WTC11 (cell line): ENCODE data around the gene IGLL5. TPM values are rescaled to one million over a fixed set of nuclear protein-coding genes. Genes with fewer than 3 reads are reported as not detected.

Experiments
- ATAC-seq: fragments of 200-7000 bp; cut with Tn5 transposase; 2 replicates; pipeline ENCODE4 v1.10.0; 2021; ENCODE audit warnings: mild to moderate bottlenecking, moderate library complexity
- CTCF ChIA-PET: fragments of 300-600 bp; sonication (Branson Sonifier 250); formaldehyde crosslinking; loops from one replicate; lab custom pipeline; 2021; ENCODE audit warnings: antibody characterized with exemption; lab: Charles Lee
- POLR2A ChIA-PET: fragments of 350-600 bp; sonication (Branson Sonifier 250); formaldehyde crosslinking; loops from one replicate; lab custom pipeline; 2021; ENCODE audit warnings: antibody characterized with exemption; lab: Charles Lee
- DNase-seq: peaks from one replicate; pipeline ENCODE4 v3.0.0; 2021; ENCODE audit warnings: low spot score
- H3K27ac Mint-ChIP-seq: 2 replicates; pipeline ENCODE4 v1.8.0; 2021; ENCODE audit warnings: mixed read lengths
- H3K27me3 Mint-ChIP-seq: 2 replicates; pipeline ENCODE4 v1.8.0; 2021; ENCODE audit warnings: low read depth, mild to moderate bottlenecking, moderate library complexity, mixed read lengths
- H3K36me3 Mint-ChIP-seq: 2 replicates; pipeline ENCODE4 v1.8.0; 2021; ENCODE audit warnings: mixed read lengths
- H3K4me1 Mint-ChIP-seq: 2 replicates; pipeline ENCODE4 v1.8.0; 2022; ENCODE audit warnings: mixed read lengths
- H3K4me3 Mint-ChIP-seq: 2 replicates; pipeline ENCODE4 v1.8.0; 2021; ENCODE audit warnings: mild to moderate bottlenecking, moderate library complexity, mixed read lengths
- H3K9me3 Mint-ChIP-seq: 2 replicates; pipeline ENCODE4 v1.8.0; 2021; ENCODE audit warnings: mixed read lengths
- ATF1 ChIP-seq: sonication (generic); formaldehyde crosslinking; IDR thresholded peaks from 2 replicates; pipeline ENCODE4 v1.8.1; 2023; ENCODE audit warnings: mild to moderate bottlenecking, moderate library complexity, missing genetic modification reagents
- CDX4 ChIP-seq: fragments of 250-450 bp; sonication (Bioruptor Pico); IDR thresholded peaks from 2 replicates; pipeline ENCODE4 v1.9.0; 2021; ENCODE audit warnings: moderate library complexity, mild to moderate bottlenecking, inconsistent platforms, borderline replicate concordance
- E2F4 ChIP-seq: sonication (generic); formaldehyde crosslinking; IDR thresholded peaks from 2 replicates; pipeline ENCODE4 v1.8.1; 2022; ENCODE audit warnings: low read depth, mild to moderate bottlenecking, moderate library complexity, missing genetic modification reagents, borderline replicate concordance
- ERG ChIP-seq: fragments of 250-450 bp; sonication (Bioruptor Pico); IDR thresholded peaks from 2 replicates; pipeline ENCODE4 v1.8.0; 2021; ENCODE audit warnings: mild to moderate bottlenecking
- FOXK1 ChIP-seq: sonication (generic); formaldehyde crosslinking; IDR thresholded peaks from 2 replicates; pipeline ENCODE4 v1.8.0; 2022; ENCODE audit warnings: mild to moderate bottlenecking, moderate library complexity, missing genetic modification reagents
- GTF2I ChIP-seq: fragments of 250-450 bp; sonication (Bioruptor Pico); conservative IDR thresholded peaks from 2 replicates; pipeline ENCODE4 v1.4.0; 2021; ENCODE audit warnings: mild to moderate bottlenecking
- IRF1 ChIP-seq: sonication (generic); formaldehyde crosslinking; IDR thresholded peaks from 2 replicates; pipeline ENCODE4 v1.8.0; 2023; ENCODE audit warnings: missing genetic modification reagents
- PRDM15 ChIP-seq: sonication (generic); formaldehyde crosslinking; IDR thresholded peaks from 2 replicates; pipeline ENCODE4 v1.8.0; 2022; ENCODE audit warnings: missing genetic modification reagents
- ZBTB21 ChIP-seq: sonication (generic); formaldehyde crosslinking; IDR thresholded peaks from 2 replicates; pipeline ENCODE4 v1.8.1; 2023; ENCODE audit warnings: mild to moderate bottlenecking, missing genetic modification reagents, borderline replicate concordance
- ZNF138 ChIP-seq: sonication (generic); formaldehyde crosslinking; conservative IDR thresholded peaks from 2 replicates; pipeline ENCODE4 v1.8.1; 2022; ENCODE audit warnings: mild to moderate bottlenecking, moderate library complexity, missing genetic modification reagents
- ZNF263 ChIP-seq: sonication (generic); formaldehyde crosslinking; IDR thresholded peaks from 2 replicates; pipeline ENCODE4 v1.8.1; 2022; ENCODE audit warnings: low read depth, mild to moderate bottlenecking, moderate library complexity, missing genetic modification reagents
- ZNF396 ChIP-seq: fragments of 250-450 bp; sonication (Bioruptor Pico); IDR thresholded peaks from 2 replicates; pipeline ENCODE4 v1.8.0; 2021; ENCODE audit warnings: mild to moderate bottlenecking, moderate library complexity, borderline replicate concordance
- total RNA-seq: library from RNA; stranded (reverse); gene quantifications from 3 replicates; pipeline ENCODE4 v1.2.3, GENCODE V29; 2021
- TF ChIP-seq, protein P1 (sequence below): fragments of 250-450 bp; sonication (Bioruptor Pico); IDR thresholded peaks from 2 replicates; pipeline ENCODE4 v1.9.0; 2021; ENCODE audit warnings: mild to moderate bottlenecking, borderline replicate concordance

IGLL5 gene
- total RNA-seq, 1 experiment from 2014 or later, result not detected

GRCh38 chr22:22931557-22932270 is 44.1 kb downstream of the IGLL5 start:
- ChIA-PET CTCF (interaction anchor here (1.0 to 4.7 kb wide), 7 partner anchors 11 to 162 kb away, joined by 3 to 26 read pairs (median 6); no protein-coding TSS in a partner anchor), POLR2A (no interaction called here)
- Mint-ChIP-seq H3K27ac (no peak overlapping the region), H3K4me1 (peaks cover 5% of the 10 kb centered on the region), H3K36me3 (no peaks in the 10 kb centered on the region), H3K9me3 (no peaks in the 10 kb centered on the region), H3K27me3 (peaks cover 33% of the 10 kb centered on the region), H3K4me3 (no peak overlapping the region)
- DNase-seq (no peak), ATAC-seq (no peak)
- no peak for TF ChIP-seq ATF1
- TF ChIP-seq, protein P1, sequence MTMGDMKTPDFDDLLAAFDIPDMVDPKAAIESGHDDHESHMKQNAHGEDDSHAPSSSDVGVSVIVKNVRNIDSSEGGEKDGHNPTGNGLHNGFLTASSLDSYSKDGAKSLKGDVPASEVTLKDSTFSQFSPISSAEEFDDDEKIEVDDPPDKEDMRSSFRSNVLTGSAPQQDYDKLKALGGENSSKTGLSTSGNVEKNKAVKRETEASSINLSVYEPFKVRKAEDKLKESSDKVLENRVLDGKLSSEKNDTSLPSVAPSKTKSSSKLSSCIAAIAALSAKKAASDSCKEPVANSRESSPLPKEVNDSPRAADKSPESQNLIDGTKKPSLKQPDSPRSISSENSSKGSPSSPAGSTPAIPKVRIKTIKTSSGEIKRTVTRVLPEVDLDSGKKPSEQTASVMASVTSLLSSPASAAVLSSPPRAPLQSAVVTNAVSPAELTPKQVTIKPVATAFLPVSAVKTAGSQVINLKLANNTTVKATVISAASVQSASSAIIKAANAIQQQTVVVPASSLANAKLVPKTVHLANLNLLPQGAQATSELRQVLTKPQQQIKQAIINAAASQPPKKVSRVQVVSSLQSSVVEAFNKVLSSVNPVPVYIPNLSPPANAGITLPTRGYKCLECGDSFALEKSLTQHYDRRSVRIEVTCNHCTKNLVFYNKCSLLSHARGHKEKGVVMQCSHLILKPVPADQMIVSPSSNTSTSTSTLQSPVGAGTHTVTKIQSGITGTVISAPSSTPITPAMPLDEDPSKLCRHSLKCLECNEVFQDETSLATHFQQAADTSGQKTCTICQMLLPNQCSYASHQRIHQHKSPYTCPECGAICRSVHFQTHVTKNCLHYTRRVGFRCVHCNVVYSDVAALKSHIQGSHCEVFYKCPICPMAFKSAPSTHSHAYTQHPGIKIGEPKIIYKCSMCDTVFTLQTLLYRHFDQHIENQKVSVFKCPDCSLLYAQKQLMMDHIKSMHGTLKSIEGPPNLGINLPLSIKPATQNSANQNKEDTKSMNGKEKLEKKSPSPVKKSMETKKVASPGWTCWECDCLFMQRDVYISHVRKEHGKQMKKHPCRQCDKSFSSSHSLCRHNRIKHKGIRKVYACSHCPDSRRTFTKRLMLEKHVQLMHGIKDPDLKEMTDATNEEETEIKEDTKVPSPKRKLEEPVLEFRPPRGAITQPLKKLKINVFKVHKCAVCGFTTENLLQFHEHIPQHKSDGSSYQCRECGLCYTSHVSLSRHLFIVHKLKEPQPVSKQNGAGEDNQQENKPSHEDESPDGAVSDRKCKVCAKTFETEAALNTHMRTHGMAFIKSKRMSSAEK (CRISPR knock-in tag), result no peak
- no peak for TF ChIP-seq ERG (CRISPR knock-in tag)
- TF ChIP-seq PRDM15 (CRISPR knock-in tag), result no peak
- TF ChIP-seq CDX4 (CRISPR knock-in tag), result no peak
- TF ChIP-seq GTF2I (CRISPR knock-in tag), result no peak
- TF ChIP-seq ZBTB21 (CRISPR knock-in tag), result no peak
- no peak for TF ChIP-seq ZNF138
- TF ChIP-seq ZNF396, result no peak
- no peak for TF ChIP-seq E2F4 (CRISPR knock-in tag)
- no peak for TF ChIP-seq IRF1 (CRISPR knock-in tag)
- TF ChIP-seq FOXK1 (CRISPR knock-in tag), result no peak
- no peak for TF ChIP-seq ZNF263 (CRISPR knock-in tag)
